Heart left ventricle (tissue), 13 donors: ENCODE measurements around the gene COL27A1.

Experiments used
- POLR2A ChIP-seq, 2 donors: fragments of 450-650 bp; IDR thresholded peaks; one replicate each; pipeline ENCODE4 v1.6.1; 2017; ENCODE audit warnings: antibody characterized with exemption in 2 of 2, mild to moderate bottlenecking in 2 of 2, moderate library complexity in 2 of 2
- TF ChIP-seq, protein P1 (sequence below), 12 donors: fragments of 200-600 bp; sonication (generic) in 4 of 12; IDR thresholded peaks; one replicate each; pipeline versions ENCODE4 v1.5.0 to v1.8.0; 2018 to 2022; ENCODE audit warnings: antibody characterized with exemption in 12 of 12, mild to moderate bottlenecking in 5 of 12
- donor health status: ischemic (EF 13 %, LVEDD 7.1; RV severe dilation, severe dysfunction).
- donor health status: DM: no; HTN: yes; CAD: no.
- donor health status: DM: no; HTN: no; CAD: no.
- donor health status: ischemic (EF 25% LVEDD 6.9; RV normal size, moderate dysfunction).
- donor health status: ischemic (EF 25% LVEDD 5.7; RV mildly dilated, moderate dysfunction).
- donor health status: ischemic (EF 35%, LVEDD 5.7; RV mildly dilated, moderate dysfunction).
- donor health status: nonischemic (EF 11% LVEDD 7.7; RV severe dilation, severe dysfunction).
- donor health status: DM: yes; HTN: yes; CAD: no.
- donor health status: PGD.
- donor health status: ischemic (EF 29% LVEDD 5.4; RV normal size, mild dysfunction).
- donor health status: nonischemic (EF 23%, LVEDD 6.1; RV moderate dilation, normal function).

DNA sequence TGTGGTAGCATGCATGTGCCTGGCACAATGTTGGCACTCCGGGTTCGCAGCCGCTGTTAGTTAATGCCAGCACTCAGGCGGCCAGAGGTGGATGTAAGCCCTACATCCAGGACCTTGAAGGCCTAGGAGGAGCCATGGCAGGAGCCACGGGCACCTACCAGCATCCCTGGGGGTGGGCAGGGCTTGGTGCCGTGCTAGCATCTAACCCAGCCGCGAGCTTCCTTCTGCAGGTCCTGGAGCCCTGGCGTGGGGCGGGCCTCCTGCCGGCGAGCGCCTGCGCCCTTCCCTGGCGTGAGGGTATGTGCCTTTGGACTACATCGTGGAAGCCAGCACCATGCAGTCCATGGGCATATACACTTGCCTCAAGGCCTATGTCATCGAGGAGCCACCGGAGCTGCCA lies 53.8 kb downstream of the COL27A1 start:
- TF ChIP-seq, protein P1, sequence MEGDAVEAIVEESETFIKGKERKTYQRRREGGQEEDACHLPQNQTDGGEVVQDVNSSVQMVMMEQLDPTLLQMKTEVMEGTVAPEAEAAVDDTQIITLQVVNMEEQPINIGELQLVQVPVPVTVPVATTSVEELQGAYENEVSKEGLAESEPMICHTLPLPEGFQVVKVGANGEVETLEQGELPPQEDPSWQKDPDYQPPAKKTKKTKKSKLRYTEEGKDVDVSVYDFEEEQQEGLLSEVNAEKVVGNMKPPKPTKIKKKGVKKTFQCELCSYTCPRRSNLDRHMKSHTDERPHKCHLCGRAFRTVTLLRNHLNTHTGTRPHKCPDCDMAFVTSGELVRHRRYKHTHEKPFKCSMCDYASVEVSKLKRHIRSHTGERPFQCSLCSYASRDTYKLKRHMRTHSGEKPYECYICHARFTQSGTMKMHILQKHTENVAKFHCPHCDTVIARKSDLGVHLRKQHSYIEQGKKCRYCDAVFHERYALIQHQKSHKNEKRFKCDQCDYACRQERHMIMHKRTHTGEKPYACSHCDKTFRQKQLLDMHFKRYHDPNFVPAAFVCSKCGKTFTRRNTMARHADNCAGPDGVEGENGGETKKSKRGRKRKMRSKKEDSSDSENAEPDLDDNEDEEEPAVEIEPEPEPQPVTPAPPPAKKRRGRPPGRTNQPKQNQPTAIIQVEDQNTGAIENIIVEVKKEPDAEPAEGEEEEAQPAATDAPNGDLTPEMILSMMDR (IDR thresholded peaks at IDR 0.05), result no peak
- TF ChIP-seq POLR2A (IDR thresholded peaks at IDR 0.05), result no peak
